ENCODE data around the gene COL6A2.

The COL6A2 gene

DNA sequence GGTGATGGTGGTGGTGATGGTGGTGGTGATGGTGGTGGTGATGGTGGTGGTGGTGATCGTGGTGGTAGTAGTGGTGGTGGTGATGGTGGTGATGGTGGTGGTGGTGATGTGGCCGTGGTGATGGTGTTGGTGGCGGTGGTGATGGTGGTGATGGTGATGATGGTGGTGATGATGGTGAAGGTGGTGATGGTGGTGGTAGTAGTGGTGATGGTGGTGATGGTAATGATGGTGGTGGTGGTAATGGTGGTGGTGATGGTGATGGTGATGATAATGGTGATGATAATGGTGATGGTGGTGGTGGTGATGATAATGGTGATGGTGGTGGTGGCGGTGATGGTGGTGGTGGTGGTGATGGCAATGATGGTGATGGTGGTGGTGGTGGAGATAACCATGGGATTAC is 6.8 kb upstream of the COL6A2 start:
- DNase-seq (ENCODE audit: extremely low read depth, insufficient read length): no peak
- Histone ChIP-seq H3K27me3 (replicated peaks; ENCODE audit: control insufficient read depth, insufficient read depth, low read length) (no peaks in the 10 kb centered on the region), H3K4me3 (replicated peaks; ENCODE audit: low read depth, low read length) (no peak overlapping the region), H3K36me3 (ENCODE audit: control insufficient read depth, insufficient read depth, low read length) (no peaks in the 10 kb centered on the region)
- TF ChIP-seq, protein P1, sequence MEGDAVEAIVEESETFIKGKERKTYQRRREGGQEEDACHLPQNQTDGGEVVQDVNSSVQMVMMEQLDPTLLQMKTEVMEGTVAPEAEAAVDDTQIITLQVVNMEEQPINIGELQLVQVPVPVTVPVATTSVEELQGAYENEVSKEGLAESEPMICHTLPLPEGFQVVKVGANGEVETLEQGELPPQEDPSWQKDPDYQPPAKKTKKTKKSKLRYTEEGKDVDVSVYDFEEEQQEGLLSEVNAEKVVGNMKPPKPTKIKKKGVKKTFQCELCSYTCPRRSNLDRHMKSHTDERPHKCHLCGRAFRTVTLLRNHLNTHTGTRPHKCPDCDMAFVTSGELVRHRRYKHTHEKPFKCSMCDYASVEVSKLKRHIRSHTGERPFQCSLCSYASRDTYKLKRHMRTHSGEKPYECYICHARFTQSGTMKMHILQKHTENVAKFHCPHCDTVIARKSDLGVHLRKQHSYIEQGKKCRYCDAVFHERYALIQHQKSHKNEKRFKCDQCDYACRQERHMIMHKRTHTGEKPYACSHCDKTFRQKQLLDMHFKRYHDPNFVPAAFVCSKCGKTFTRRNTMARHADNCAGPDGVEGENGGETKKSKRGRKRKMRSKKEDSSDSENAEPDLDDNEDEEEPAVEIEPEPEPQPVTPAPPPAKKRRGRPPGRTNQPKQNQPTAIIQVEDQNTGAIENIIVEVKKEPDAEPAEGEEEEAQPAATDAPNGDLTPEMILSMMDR (IDR thresholded peaks at IDR 0.05; ENCODE audit: insufficient read depth, low read length, poor library complexity, severe bottlenecking): no peak

DNA sequence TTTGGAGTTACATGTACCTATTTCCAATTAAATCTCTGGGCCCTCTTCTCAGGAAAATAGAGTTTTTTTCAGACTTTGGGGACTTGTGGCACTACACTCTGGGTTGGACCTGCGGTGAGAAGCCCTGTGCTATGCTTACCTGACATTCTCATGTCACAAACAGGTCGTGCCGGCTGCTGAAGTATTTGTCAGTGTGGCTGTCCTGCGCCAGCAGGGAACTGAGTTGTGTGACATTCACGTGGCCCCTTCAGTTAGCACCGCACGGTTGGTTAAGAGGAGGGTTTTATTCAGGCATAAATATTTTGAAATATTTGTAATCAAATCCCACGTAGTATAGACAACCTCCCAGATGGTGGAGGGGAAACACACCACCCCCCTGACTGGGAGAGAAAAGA is 6.3 kb upstream of the COL6A2 start:
- Histone ChIP-seq H3K4me3 (replicated peaks; ENCODE audit: low read depth, low read length) (no peak overlapping the region), H3K36me3 (ENCODE audit: control insufficient read depth, insufficient read depth, low read length) (no peaks in the 10 kb centered on the region), H3K27me3 (replicated peaks; ENCODE audit: control insufficient read depth, insufficient read depth, low read length) (no peaks in the 10 kb centered on the region)
- no peak for DNase-seq (ENCODE audit: extremely low read depth, insufficient read length)
- TF ChIP-seq, protein P1 (IDR thresholded peaks at IDR 0.05; ENCODE audit: insufficient read depth, low read length, poor library complexity, severe bottlenecking): no peak

DNA sequence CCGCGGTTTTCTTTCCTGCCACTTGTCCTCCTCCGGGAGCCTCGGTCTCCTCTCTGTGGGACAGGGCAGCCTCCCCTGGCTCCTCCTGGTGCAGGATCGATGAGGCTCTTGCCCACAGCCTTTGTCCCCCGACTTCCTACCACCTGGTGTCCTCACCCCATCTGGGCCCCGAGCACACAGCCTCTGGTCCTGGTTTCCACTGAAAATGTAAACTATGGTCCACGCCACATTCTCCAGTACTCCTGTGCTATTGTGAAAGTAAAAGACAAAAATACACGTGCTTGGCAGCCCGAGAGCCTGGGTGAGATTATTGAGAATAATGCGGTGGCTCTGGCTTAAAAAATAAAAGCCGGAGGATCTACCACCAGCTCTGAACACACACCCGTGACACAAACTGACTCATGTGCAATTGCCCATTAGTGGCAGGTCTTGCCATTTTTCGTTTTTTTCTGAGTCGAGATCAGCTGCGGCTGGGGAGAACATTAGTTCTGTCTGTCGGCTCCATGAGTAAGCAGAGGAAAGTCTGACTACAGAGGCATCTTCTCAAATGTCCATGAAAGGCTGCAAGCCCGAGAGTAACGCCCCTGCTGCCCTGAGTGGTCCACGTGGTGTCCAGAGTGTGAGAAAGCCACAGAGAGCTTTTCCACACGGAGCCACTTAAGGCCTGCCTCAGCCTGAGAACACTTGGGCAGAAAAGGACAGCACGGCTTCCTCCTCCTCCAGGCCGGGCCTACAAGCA is 5.7 kb upstream of the COL6A2 start:
- TF ChIP-seq, protein P1 (IDR thresholded peaks at IDR 0.05; ENCODE audit: insufficient read depth, low read length, poor library complexity, severe bottlenecking): no peak
- no peak for DNase-seq (ENCODE audit: extremely low read depth, insufficient read length)
- Histone ChIP-seq H3K4me3 (replicated peaks; ENCODE audit: low read depth, low read length) (no peak overlapping the region), H3K27me3 (replicated peaks; ENCODE audit: control insufficient read depth, insufficient read depth, low read length) (no peaks in the 10 kb centered on the region), H3K36me3 (ENCODE audit: control insufficient read depth, insufficient read depth, low read length) (no peaks in the 10 kb centered on the region)

DNA sequence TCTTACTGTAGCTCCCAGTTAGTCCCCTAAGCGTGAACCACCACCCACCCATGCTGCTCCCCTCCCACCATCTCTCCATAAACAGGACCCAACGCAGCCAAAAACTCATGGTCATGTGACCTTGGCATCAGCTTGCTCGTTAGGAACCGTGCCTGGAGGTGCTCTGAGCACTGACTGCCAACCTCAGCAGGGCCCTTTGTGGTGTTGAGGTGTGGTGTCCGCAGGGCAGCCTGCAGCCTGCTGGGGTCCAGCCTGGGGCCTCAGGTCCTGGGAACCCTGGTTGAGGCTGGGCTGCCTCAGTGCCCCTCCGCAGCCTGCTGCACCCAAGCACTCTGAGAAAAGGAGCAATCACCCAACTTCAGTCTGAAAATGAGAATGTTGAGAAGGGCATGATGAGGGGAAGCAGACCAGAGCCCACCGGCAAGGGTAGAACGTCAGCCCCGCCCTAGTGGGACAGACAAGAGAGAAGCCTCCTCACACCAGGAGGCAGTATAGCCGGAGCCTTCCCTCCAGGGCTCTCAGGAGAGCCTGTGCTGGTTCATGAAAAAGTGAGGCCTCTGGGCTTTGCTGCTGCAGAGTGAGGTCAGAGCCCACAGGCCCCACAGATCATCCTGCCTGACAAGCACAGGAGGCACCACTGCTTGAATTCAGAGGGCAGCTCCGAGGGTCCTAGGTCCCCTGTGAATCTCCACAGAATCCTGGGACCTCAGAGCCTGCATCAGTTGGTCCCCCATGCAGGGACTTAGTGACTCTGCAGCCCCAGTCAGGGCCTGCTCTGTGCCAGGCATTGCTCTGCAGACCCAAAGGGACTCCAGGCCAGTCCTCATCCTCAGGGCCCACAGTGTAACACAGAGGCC is 4.9 kb upstream of the COL6A2 start:
- no peaks in the 10 kb centered on the region for H3K36me3 ChIP-seq (ENCODE audit: control insufficient read depth, insufficient read depth, low read length)
- no peaks in the 10 kb centered on the region for H3K27me3 ChIP-seq (replicated peaks; ENCODE audit: control insufficient read depth, insufficient read depth, low read length)
- H3K4me3 ChIP-seq (replicated peaks; ENCODE audit: low read depth, low read length): no peak overlapping the region
- TF ChIP-seq, protein P1 (IDR thresholded peaks at IDR 0.05; ENCODE audit: insufficient read depth, low read length, poor library complexity, severe bottlenecking): no peak
- no peak for DNase-seq (ENCODE audit: extremely low read depth, insufficient read length)

DNA sequence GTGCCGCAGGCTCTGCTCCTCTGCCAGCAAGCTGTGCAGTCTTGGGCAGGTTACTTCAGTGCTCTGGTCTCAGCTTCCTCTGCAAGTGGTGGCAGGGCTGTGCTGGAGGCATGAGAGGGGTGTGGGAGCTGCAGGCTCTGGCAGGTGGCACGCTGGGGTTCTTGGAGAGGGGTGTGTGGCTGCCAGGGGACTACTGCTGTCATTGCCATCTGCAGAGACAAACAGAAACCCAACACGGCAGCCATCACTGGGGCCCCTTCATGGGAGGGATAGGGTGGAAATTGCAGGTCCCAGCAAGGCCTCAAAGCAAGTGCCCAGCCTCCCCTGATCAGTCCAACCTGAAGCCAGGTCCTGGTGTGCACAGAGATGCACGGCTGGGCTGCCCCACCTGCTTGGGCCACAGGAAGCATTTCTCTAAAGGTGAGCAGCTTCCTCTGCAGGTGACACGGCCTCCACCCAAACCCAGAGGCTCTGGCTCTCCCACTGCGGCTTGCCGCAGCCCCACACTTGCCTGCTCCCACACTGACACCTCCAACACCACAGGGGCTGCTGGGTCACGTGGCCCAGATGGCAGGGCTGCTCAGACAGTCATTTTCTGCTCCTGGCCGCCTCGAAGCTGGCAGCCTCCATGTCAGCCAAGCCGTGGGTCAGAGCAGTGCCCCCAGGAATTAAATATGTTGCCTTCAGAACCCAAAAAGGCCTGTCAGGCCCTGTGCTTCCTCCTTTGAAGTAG is 4.1 kb upstream of the COL6A2 start:
- no peak overlapping the region for H3K4me3 ChIP-seq (replicated peaks; ENCODE audit: low read depth, low read length)
- TF ChIP-seq, protein P1 (IDR thresholded peaks at IDR 0.05; ENCODE audit: insufficient read depth, low read length, poor library complexity, severe bottlenecking): no peak
- DNase-seq (ENCODE audit: extremely low read depth, insufficient read length): no peak
- no peaks in the 10 kb centered on the region for H3K27me3 ChIP-seq (replicated peaks; ENCODE audit: control insufficient read depth, insufficient read depth, low read length)
- H3K36me3 ChIP-seq (ENCODE audit: control insufficient read depth, insufficient read depth, low read length): no peaks in the 10 kb centered on the region
